Thymus (tissue), 11 donors: ENCODE data around the gene LTBP1. TPM values are rescaled to one million over a fixed set of nuclear protein-coding genes. Genes with fewer than 3 reads are reported as not detected.

Experiments
- DNase-seq, 9 donors: peaks; one replicate each; pipeline ENCODE4 v3.0.0-alpha.2; 2013; ENCODE audit warnings: low spot score in 9 of 9, low read depth in 6 of 9, missing footprints in 1 of 9
- H3K27ac ChIP-seq, 2 donors: one replicate each; pipeline ENCODE4 v1.5.1; 2013; ENCODE audit warnings: control low read depth in 1 of 2, low read depth in 1 of 2, low read length in 1 of 2, mild to moderate bottlenecking in 1 of 2, moderate library complexity in 1 of 2
- H3K27me3 ChIP-seq, 2 donors: one replicate each; pipeline ENCODE4 v1.5.1; 2013; ENCODE audit warnings: low read length in 1 of 2; ENCODE audit not compliant: control insufficient read depth in 2 of 2, insufficient read depth in 1 of 2
- H3K36me3 ChIP-seq, 2 donors: one replicate each; pipeline ENCODE4 v1.5.1; 2013; ENCODE audit warnings: low read length in 1 of 2, mild to moderate bottlenecking in 1 of 2, moderate library complexity in 1 of 2; ENCODE audit not compliant: control insufficient read depth in 2 of 2, insufficient read depth in 2 of 2
- H3K4me1 ChIP-seq, 2 donors: one replicate each; pipeline ENCODE4 v1.5.1; 2013; ENCODE audit warnings: low read length in 2 of 2; ENCODE audit not compliant: control insufficient read depth in 2 of 2, insufficient read depth in 2 of 2
- H3K4me3 ChIP-seq, 2 donors: one replicate each; pipeline ENCODE4 v1.5.1; 2013; ENCODE audit warnings: low read length in 2 of 2, control low read depth in 1 of 2, mild to moderate bottlenecking in 1 of 2
- H3K9me3 ChIP-seq, 2 donors: one replicate each; pipeline ENCODE4 v1.5.1; 2013; ENCODE audit warnings: low read length in 1 of 2, mild to moderate bottlenecking in 1 of 2; ENCODE audit not compliant: control insufficient read depth in 2 of 2, insufficient read depth in 1 of 2
- WGBS: extraction: QIAGEN DNeasy Blood & Tissue Kit; methylation state at CpG from one replicate; pipeline ENCODE4 v1.1.7; 2013; 5-methylcytosine and 5-hydroxymethylcytosine counted together
- polyA plus RNA-seq: library from polyadenylated mRNA; stranded (reverse); fragments of 200-250 nt; gene quantifications from one replicate; pipeline ENCODE4 v1.2.3, GENCODE V29; 2013
- total RNA-seq: library from RNA; stranded (reverse); fragments of 120-200 nt; gene quantifications from one replicate; pipeline ENCODE4 v1.2.4, GENCODE V29; 2013
- donor health status: healthy.

The LTBP1 gene
- total and polyA plus RNA-seq, 2 donors: 13.3 to 17.7 TPM

GRCh38 chr2:33307659-33308270, 361.0 kb downstream of the LTBP1 start:
- Histone ChIP-seq H3K4me1 (no peaks in the 10 kb centered on the region), H3K27me3 (no peaks in the 10 kb centered on the region), H3K9me3 (no peaks in the 10 kb centered on the region), H3K4me3 (no peak overlapping the region), H3K36me3 (no peaks in the 10 kb centered on the region), H3K27ac (no peak overlapping the region)
- no peak for DNase-seq
- WGBS: 96% methylated on average over 9 of the region's 9 CpGs

- no peaks in the 10 kb centered on the region for H3K27me3 ChIP-seq
- H3K4me3 ChIP-seq: no peak overlapping the region
- no peaks in the 10 kb centered on the region for H3K4me1 ChIP-seq
- no peak for DNase-seq
- no peaks in the 10 kb centered on the region for H3K36me3 ChIP-seq
- H3K9me3 ChIP-seq: no peaks in the 10 kb centered on the region
- H3K27ac ChIP-seq: no peak overlapping the region
- 98% methylated on average over 4 of the region's 4 CpGs for WGBS
Observed at GRCh38 chr2:33312355-33312754, 365.6 kb downstream of the LTBP1 start.

GRCh38 chr2:33313039-33313438, 366.3 kb downstream of the LTBP1 start:
- no peak overlapping the region for H3K27ac ChIP-seq
- H3K9me3 ChIP-seq: no peaks in the 10 kb centered on the region
- no peaks in the 10 kb centered on the region for H3K4me1 ChIP-seq
- no peak overlapping the region for H3K4me3 ChIP-seq
- no peak for DNase-seq
- H3K36me3 ChIP-seq: no peaks in the 10 kb centered on the region
- WGBS: 97% methylated on average over 3 of the region's 3 CpGs
- no peaks in the 10 kb centered on the region for H3K27me3 ChIP-seq

- Histone ChIP-seq H3K4me3 (no peak overlapping the region), H3K9me3 (no peaks in the 10 kb centered on the region), H3K27me3 (no peaks in the 10 kb centered on the region), H3K4me1 (no peaks in the 10 kb centered on the region), H3K36me3 (no peaks in the 10 kb centered on the region), H3K27ac (no peak overlapping the region)
- DNase-seq: no peak
Observed at GRCh38 chr2:33314541-33314940, 367.8 kb downstream of the LTBP1 start.

GRCh38 chr2:33316328-33316727, 369.6 kb downstream of the LTBP1 start:
- H3K4me1 ChIP-seq: no peaks in the 10 kb centered on the region
- no peaks in the 10 kb centered on the region for H3K9me3 ChIP-seq
- H3K27ac ChIP-seq: no peak overlapping the region
- no peak overlapping the region for H3K4me3 ChIP-seq
- DNase-seq: no peak
- no peaks in the 10 kb centered on the region for H3K27me3 ChIP-seq
- no peaks in the 10 kb centered on the region for H3K36me3 ChIP-seq
- 84% methylated on average over 1 of the region's 1 CpG for WGBS

- 96% methylated on average over 5 of the region's 5 CpGs for WGBS
- H3K27ac ChIP-seq: no peak overlapping the region
Observed at GRCh38 chr2:33317369-33318007, 370.7 kb downstream of the LTBP1 start.

GRCh38 chr2:33318456-33318855, 371.7 kb downstream of the LTBP1 start:
- WGBS: 62% methylated on average over 3 of the region's 3 CpGs
- H3K4me3 ChIP-seq: no peak overlapping the region

More at GRCh38 chr2:33317369-33318007, 370.7 kb downstream of the LTBP1 start:
- Histone ChIP-seq H3K4me1 (no peaks in the 10 kb centered on the region), H3K9me3 (no peaks in the 10 kb centered on the region), H3K36me3 (no peaks in the 10 kb centered on the region), H3K27me3 (no peaks in the 10 kb centered on the region), H3K4me3 (no peak overlapping the region)
- DNase-seq: no peak

GRCh38 chr2:33320573-33320972, 373.8 kb downstream of the LTBP1 start:
- Histone ChIP-seq H3K9me3 (no peaks in the 10 kb centered on the region), H3K36me3 (no peaks in the 10 kb centered on the region), H3K27ac (no peak overlapping the region), H3K4me3 (no peak overlapping the region), H3K4me1 (no peaks in the 10 kb centered on the region), H3K27me3 (no peaks in the 10 kb centered on the region)
- 98% methylated on average over 3 of the region's 3 CpGs for WGBS
- DNase-seq: no peak

More at GRCh38 chr2:33318456-33318855, 371.7 kb downstream of the LTBP1 start:
- Histone ChIP-seq H3K36me3 (no peaks in the 10 kb centered on the region), H3K4me1 (no peaks in the 10 kb centered on the region), H3K27ac (no peak overlapping the region), H3K9me3 (no peaks in the 10 kb centered on the region), H3K27me3 (no peaks in the 10 kb centered on the region)
- no peak for DNase-seq

- no peaks in the 10 kb centered on the region for H3K36me3 ChIP-seq
- no peak for DNase-seq
- no peaks in the 10 kb centered on the region for H3K9me3 ChIP-seq
- H3K4me1 ChIP-seq: no peaks in the 10 kb centered on the region
- WGBS: 65% methylated on average over 8 of the region's 8 CpGs
- no peak overlapping the region for H3K27ac ChIP-seq
- H3K27me3 ChIP-seq: no peaks in the 10 kb centered on the region
- no peak overlapping the region for H3K4me3 ChIP-seq
Observed at GRCh38 chr2:33321236-33321771, 374.6 kb downstream of the LTBP1 start.
